HepG2 (cell line): ENCODE data around the gene SPPL2B. TPM values are rescaled to one million over a fixed set of nuclear protein-coding genes. Genes with fewer than 3 reads are reported as not detected.
"Not testable (repeated sequence)": the region's sequence is repeated elsewhere in the genome, so short reads cannot be mapped to it uniquely, and the experiment has no call there.

Source experiments
- ATAC-seq: fragments of 200-7000 bp; cut with Tn5 transposase; 3 replicates; pipeline ENCODE4 v1.9.1; 2020; ENCODE audit warnings: mild to moderate bottlenecking, moderate library complexity
- BruUV-seq: library from RNA; stranded (reverse); fragments of 400-500 nt; replicated peaks from 2 replicates; lab custom pipeline; 2021; lab: Mats Ljungman, UMichigan
- CTCF ChIA-PET: fragments of 300-600 bp; formaldehyde crosslinking; extraction: SDS; loops from one replicate; lab custom pipeline; 2021; ENCODE audit warnings: low total read pairs, inconsistent platforms, low intra/inter-chr PET ratio; lab: Yijun Ruan, JAX
- POLR2A ChIA-PET: fragments of 350-600 bp; sonication (Branson Sonifier 250); formaldehyde crosslinking; loops from one replicate; lab custom pipeline; 2020; ENCODE audit warnings: antibody characterized with exemption, inconsistent platforms; lab: Yijun Ruan, JAX
- DNase-seq: peaks from one replicate; pipeline ENCODE4 v3.0.0-alpha.2; 2015; ENCODE audit warnings: low spot score
- FAIRE-seq: peaks from 3 replicates; lab custom pipeline; 2011; peaks lifted over from hg19 to GRCh38; lab: Jason Lieb, UNC
- H2AFZ ChIP-seq: one replicate; pipeline ENCODE4 v1.6.1; 2011; ENCODE audit warnings: low read length, inconsistent platforms
- H3K27ac ChIP-seq: fragments of 300-600 bp; 3 replicates; pipeline ENCODE4 v1.8.0; 2011; ENCODE audit warnings: mixed run types, mild to moderate bottlenecking, mixed read lengths, low read length, inconsistent platforms; ENCODE audit not compliant: insufficient read depth; ENCODE audit errors: extremely low read length
- H3K27me3 ChIP-seq, 2 experiments: fragments of 200-600 bp in 1 of 2; 2 replicates in 1 of 2; 3 replicates in 1 of 2; pipeline versions ENCODE4 v1.6.0 to v1.8.0; 2011; ENCODE audit warnings: low read length in 2 of 2, mild to moderate bottlenecking in 2 of 2, moderate library complexity in 2 of 2, inconsistent platforms in 1 of 2; ENCODE audit not compliant: insufficient read depth in 2 of 2, control insufficient read depth in 1 of 2
- H3K36me3 ChIP-seq, 2 experiments: fragments of 200-600 bp in 1 of 2; replicated peaks in 1 of 2; 2 replicates in 1 of 2; 3 replicates in 1 of 2; pipeline versions ENCODE4 v1.5.1 to v1.8.0; 2011; ENCODE audit warnings: low read length in 2 of 2, inconsistent platforms in 1 of 2; ENCODE audit not compliant: insufficient read depth in 2 of 2, control insufficient read depth in 1 of 2
- H3K4me1 ChIP-seq: 2 replicates; pipeline ENCODE4 v1.5.1; 2012; ENCODE audit warnings: low read length, inconsistent platforms; ENCODE audit not compliant: insufficient read depth
- H3K4me2 ChIP-seq: 2 replicates; pipeline ENCODE4 v1.6.0; 2011; ENCODE audit warnings: low read depth, low read length, inconsistent platforms
- H3K4me3 ChIP-seq, 3 experiments: fragments of 200-600 bp in 1 of 3; sonication (generic), shearing (Covaris generic) in 1 of 3; replicated peaks in 1 of 3; 2 replicates each; pipeline ENCODE4 v1.5.1; 2011 to 2016; ENCODE audit warnings: low read length in 3 of 3, inconsistent platforms in 2 of 3, low read depth in 2 of 3, mild to moderate bottlenecking in 2 of 3, control low read depth in 1 of 3, mixed read lengths in 1 of 3; ENCODE audit not compliant: insufficient read depth in 1 of 3
- H3K79me2 ChIP-seq: one replicate; pipeline ENCODE4 v1.6.1; 2011; ENCODE audit warnings: low read length, inconsistent platforms; ENCODE audit not compliant: insufficient read depth
- H3K9ac ChIP-seq: 2 replicates; pipeline ENCODE4 v1.6.0; 2011; ENCODE audit warnings: mild to moderate bottlenecking, low read depth, low read length, inconsistent platforms; ENCODE audit not compliant: insufficient read depth
- H3K9me3 ChIP-seq: 2 replicates; pipeline ENCODE4 v1.5.1; 2012; ENCODE audit warnings: mild to moderate bottlenecking, low read length
- H4K20me1 ChIP-seq: 2 replicates; pipeline ENCODE4 v1.6.0; 2011; ENCODE audit warnings: inconsistent platforms, mild to moderate bottlenecking, low read length, moderate library complexity; ENCODE audit not compliant: insufficient read depth
- DRAP1 ChIP-seq: IDR thresholded peaks from 2 replicates; pipeline ENCODE4 v1.6.1; 2016; ENCODE audit warnings: missing genetic modification reagents, missing compliant biosample characterization
- FOXC1 ChIP-seq: sonication (generic); formaldehyde crosslinking; IDR thresholded peaks from 2 replicates; pipeline ENCODE4 v1.8.0; 2022; ENCODE audit warnings: mild to moderate bottlenecking, missing genetic modification reagents, borderline replicate concordance
- HNF1B ChIP-seq: sonication (generic); formaldehyde crosslinking; IDR thresholded peaks from 2 replicates; pipeline ENCODE4 v1.5.1; 2020; ENCODE audit warnings: mild to moderate bottlenecking, moderate library complexity, missing genetic modification reagents
- LCORL ChIP-seq, 2 experiments: fragments of 450-650 bp in 1 of 2; sonication (generic) in 1 of 2; formaldehyde crosslinking in 1 of 2; IDR thresholded peaks; 2 replicates each; pipeline versions ENCODE4 v1.5.0 to v1.6.1; 2017 to 2020; ENCODE audit warnings: antibody characterized with exemption in 1 of 2, missing genetic modification reagents in 1 of 2
- MAFF ChIP-seq: IDR thresholded peaks from 2 replicates; pipeline ENCODE4 v1.6.1; 2011; ENCODE audit warnings: low read depth, low read length, improper control_type of control experiment
- MAFK ChIP-seq, 2 experiments: IDR thresholded peaks in 1 of 2; conservative IDR thresholded peaks in 1 of 2; 2 replicates each; pipeline ENCODE4 v1.6.1; 2011; ENCODE audit warnings: improper control_type of control experiment in 2 of 2, low read length in 2 of 2
- NFYB ChIP-seq: sonication (generic); formaldehyde crosslinking; IDR thresholded peaks from 2 replicates; pipeline ENCODE4 v1.4.0; 2020; ENCODE audit warnings: missing genetic modification reagents
- NFYC ChIP-seq: IDR thresholded peaks from 2 replicates; pipeline ENCODE4 v1.6.1; 2016; ENCODE audit warnings: missing genetic modification reagents, missing compliant biosample characterization
- POGZ ChIP-seq: sonication (generic); formaldehyde crosslinking; IDR thresholded peaks from 2 replicates; pipeline ENCODE4 v1.4.0; 2020; ENCODE audit warnings: mild to moderate bottlenecking, missing genetic modification reagents
- POLR2A ChIP-seq, 2 experiments: IDR thresholded peaks; 2 replicates each; pipeline ENCODE4 v1.6.1; 2011; ENCODE audit warnings: low read depth in 2 of 2, low read length in 2 of 2, mild to moderate bottlenecking in 1 of 2, moderate library complexity in 1 of 2; ENCODE audit not compliant: insufficient read depth in 1 of 2
- POLR2AphosphoS2 ChIP-seq: IDR thresholded peaks from 2 replicates; pipeline ENCODE4 v1.6.1; 2011; ENCODE audit warnings: low read depth, low read length, improper control_type of control experiment
- POLR2AphosphoS5 ChIP-seq: IDR thresholded peaks from 2 replicates; pipeline ENCODE4 v1.6.1; 2012; ENCODE audit warnings: low read depth, low read length
- POLR2G ChIP-seq: fragments of 200-400 bp; formaldehyde crosslinking; IDR thresholded peaks from 2 replicates; pipeline ENCODE4 v1.6.1; 2018; ENCODE audit warnings: mild to moderate bottlenecking, low read depth, low read length, moderate library complexity
- RAD21 ChIP-seq: fragments of 450-650 bp; formaldehyde crosslinking; IDR thresholded peaks from 2 replicates; pipeline ENCODE4 v1.5.0; 2020; ENCODE audit warnings: mild to moderate bottlenecking
- SETDB1 ChIP-seq: sonication (generic); formaldehyde crosslinking; IDR thresholded peaks from 2 replicates; pipeline ENCODE4 v1.5.1; 2020; ENCODE audit warnings: missing genetic modification reagents, mild to moderate bottlenecking, borderline replicate concordance
- SP1 ChIP-seq, 2 experiments: fragments of 450-650 bp in 1 of 2; sonication (generic) in 1 of 2; formaldehyde crosslinking in 1 of 2; IDR thresholded peaks; 2 replicates each; pipeline versions ENCODE4 v1.4.0 to v1.6.1; 2016 to 2020; ENCODE audit warnings: missing genetic modification reagents in 1 of 2
- SP2 ChIP-seq: sonication (generic); formaldehyde crosslinking; IDR thresholded peaks from 2 replicates; pipeline ENCODE4 v1.5.1; 2020; ENCODE audit warnings: mild to moderate bottlenecking, missing genetic modification reagents
- ZBTB38 ChIP-seq: sonication (generic); formaldehyde crosslinking; IDR thresholded peaks from 2 replicates; pipeline ENCODE4 v1.5.1; 2020; ENCODE audit warnings: mild to moderate bottlenecking, missing genetic modification reagents
- ZGPAT ChIP-seq: IDR thresholded peaks from 2 replicates; pipeline ENCODE4 v1.6.1; 2016; ENCODE audit warnings: mild to moderate bottlenecking
- ZMYM2 ChIP-seq: sonication (generic); formaldehyde crosslinking; IDR thresholded peaks from 2 replicates; pipeline ENCODE4 v1.8.0; 2022; ENCODE audit warnings: mild to moderate bottlenecking, missing genetic modification reagents
- ZMYM4 ChIP-seq: sonication (generic); formaldehyde crosslinking; IDR thresholded peaks from 2 replicates; pipeline ENCODE4 v1.8.1; 2023; ENCODE audit warnings: mild to moderate bottlenecking, missing genetic modification reagents
- ZNF607 ChIP-seq: sonication (generic); formaldehyde crosslinking; IDR thresholded peaks from 2 replicates; pipeline ENCODE4 v1.5.1; 2020; ENCODE audit warnings: missing genetic modification reagents, mild to moderate bottlenecking, borderline replicate concordance
- WGBS: methylation state at CpG from one replicate; pipeline ENCODE4 v1.1.6; 2017; ENCODE audit warnings: low lambda C conversion rate; 5-methylcytosine and 5-hydroxymethylcytosine counted together
- in situ Hi-C: cut with HindIII; loops from 2 replicates; pipeline ENCODE4 v1.10.0; 2017; ENCODE audit warnings: low pct_unique_long_range_greater_than_20kb; ENCODE audit not compliant: extremely low pct_ligation_motif_present
- intact Hi-C: fragments of 100-400 bp; cut with micrococcal nuclease; formaldehyde crosslinking; loops from one replicate; pipeline ENCODE4 v1.10.0; 2022; ENCODE audit not compliant: unreplicated experiment
- polyA plus RNA-seq, 8 experiments: library from polyadenylated mRNA; depleted of rRNA in 3 of 8; stranded (reverse) in 7 of 8; unstranded in 1 of 8; fragments of >200 nt; fragmentation: Illumina TruSeq in 4 of 8; extraction: Trizol in 4 of 8; gene quantifications; 2 replicates each; pipeline versions ENCODE4 v1.2.1 to v1.2.3, GENCODE V29; 2011 to 2016; ENCODE audit warnings: low read depth in 4 of 8, missing spikeins in 1 of 8, mixed read lengths in 1 of 8; ENCODE audit not compliant: insufficient read depth in 1 of 8
- total RNA-seq, 5 experiments: library from RNA; depleted of rRNA; stranded (reverse); fragments of >200 nt; fragmentation: Illumina TruSeq; extraction: Trizol; gene quantifications; 2 replicates each; pipeline ENCODE4 v1.2.3, GENCODE V29; 2016; ENCODE audit warnings: low read depth in 1 of 5

The SPPL2B gene
- total and polyA plus RNA-seq, 2 of the 13 experiments (the other 11 are each of a cell fraction or from before 2014, with no cell fraction given) = 14.9 to 15.2 TPM

- DNase-seq = peak; percentile 68
- intact Hi-C loops; H3K27me3 ChIP-seq; H2AFZ ChIP-seq; H3K79me2 ChIP-seq; H3K27ac ChIP-seq; H4K20me1 ChIP-seq; in situ Hi-C loops; CTCF ChIA-PET; H3K4me3 ChIP-seq; BruUV-seq; H3K9ac ChIP-seq; H3K9me3 ChIP-seq; H3K36me3 ChIP-seq; ATAC-seq; TF ChIP-seq SP1, LCORL (IDR thresholded peaks at IDR 0.05): not testable (repeated sequence)
- H3K4me2 ChIP-seq = peak overlapping the region; percentile 45
- peak; percentile 8 for FAIRE-seq
- WGBS = 30% methylated on average over 8 of the region's 8 CpGs
- POLR2A ChIA-PET = interaction anchor here (0.6 to 5.9 kb wide), 35 partner anchors 9 to 1613 kb away, joined by 3 to 92 read pairs (median 4); partner anchors contain the start of genes AP3D1, GADD45B, LMNB2 and LSM7
- TF ChIP-seq NFYC (CRISPR knock-in tag) (peak; percentile 85), SP1 (CRISPR knock-in tag; IDR thresholded peaks at IDR 0.05) (peak; percentile 52; the same call in 1 of the 2 replicates), ZNF607 (CRISPR knock-in tag) (0 out of 2 replicates have a peak, but pooled peaks have one; percentile 21), DRAP1 (peak; percentile 80), ZMYM4 (CRISPR knock-in tag) (peak; percentile 89), POLR2AphosphoS2 (peak; percentile 55; the same call in 1 of the 2 replicates), POLR2AphosphoS5 (peak; percentile 74), SP2 (CRISPR knock-in tag) (peak; percentile 47; the same call in 1 of the 2 replicates), ZGPAT (CRISPR knock-in tag) (0 out of 2 replicates have a peak, but pooled peaks have one; percentile 22), ZBTB38 (CRISPR knock-in tag) (0 out of 2 replicates have a peak, but pooled peaks have one; percentile 16), MAFK (conservative IDR thresholded peaks at IDR 0.05 in 1 of 2, IDR thresholded peaks at IDR 0.05 in 1 of 2; ENCODE audit: low read length in 2 of 2) (peak; percentile 37 to 63; a peak in 3 of 4 replicates), POLR2A (IDR thresholded peaks at IDR 0.05; ENCODE audit: insufficient read depth in 1 of 2, low read depth in 2 of 2, low read length in 2 of 2) (peak; percentile 65 to 94), MAFF (peak; percentile 77), POLR2G (peak; percentile 55), SETDB1 (CRISPR knock-in tag) (0 out of 2 replicates have a peak, but pooled peaks have one; percentile 32), RAD21 (CRISPR knock-in tag) (peak; percentile 32; the same call in 1 of the 2 replicates), ZMYM2 (CRISPR knock-in tag) (0 out of 2 replicates have a peak, but pooled peaks have one; percentile 26), POGZ (CRISPR knock-in tag) (0 out of 2 replicates have a peak, but pooled peaks have one; percentile 23), FOXC1 (CRISPR knock-in tag) (0 out of 2 replicates have a peak, but pooled peaks have one; percentile 32), HNF1B (CRISPR knock-in tag) (0 out of 2 replicates have a peak, but pooled peaks have one; percentile 37), LCORL (CRISPR knock-in tag; IDR thresholded peaks at IDR 0.05) (peak; percentile 37; the same call in 1 of the 2 replicates), NFYB (CRISPR knock-in tag) (peak; percentile 90)
- H3K4me1 ChIP-seq = peaks cover 49% of the 10 kb centered on the region
These were observed 64.4 kb downstream of the SPPL2B start for GRCh38 chr19:2392899-2393298.
